NCI-H748 treated with DMSO at 0.1 percent for 48 hours (cell line): ENCODE measurements around the gene PNN.
"Not testable (repeated sequence)": the region's sequence is repeated elsewhere in the genome, so short reads cannot be mapped to it uniquely, and the experiment has no call there.

Experiments used
- DNase-seq: peaks from one replicate; lab custom pipeline; 2025; lab: John Stamatoyannopoulos, UW

Gene PNN

DNA sequence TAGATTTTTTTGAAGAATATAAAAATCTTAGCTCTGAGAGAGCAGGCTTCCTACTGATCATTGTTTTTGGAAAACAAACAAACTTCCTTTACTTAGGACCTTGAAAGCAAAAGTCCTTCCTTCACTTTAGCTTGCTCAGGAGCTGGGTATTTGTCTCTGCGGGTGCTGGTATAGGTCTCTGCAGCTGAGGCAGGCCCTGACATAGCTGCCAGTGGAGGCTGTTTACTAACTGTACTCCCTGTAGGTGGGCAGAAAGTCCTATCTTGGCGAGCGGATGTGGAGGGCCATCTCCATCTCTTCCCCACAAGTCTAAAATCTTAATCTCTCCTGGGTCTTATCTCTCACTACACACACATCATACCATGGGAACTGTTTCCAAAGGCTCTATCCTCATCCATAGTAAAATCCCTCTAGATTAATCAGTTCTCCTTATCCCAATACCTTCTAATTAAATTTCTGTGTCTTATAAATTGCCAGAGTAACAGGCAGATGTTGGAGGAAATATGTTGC, 54.6 kb downstream of the PNN start:
- no peak for DNase-seq

- DNase-seq, result no peak
Measured at GRCh38 chr14:39230416-39231035, 55.5 kb downstream of the PNN start.

GRCh38 chr14:39231751-39232553, 56.9 kb downstream of the PNN start:
- DNase-seq, result not testable (repeated sequence)
